Ovary (tissue), 9 donors: ENCODE results near the gene DHRS4L2. TPM values are rescaled to one million over a fixed set of nuclear protein-coding genes. Genes with fewer than 3 reads are reported as not detected.
A peak's percentile ranks its signal among the peaks of the same experiment; 100 is the strongest.
"Not testable (repeated sequence)": the region's sequence is repeated elsewhere in the genome, so short reads cannot be mapped to it uniquely, and the experiment has no call there.

Experiments used
- DNase-seq, 5 donors: peaks; one replicate each; pipeline ENCODE4 v3.0.0-alpha.2; 2019 to 2020
- H3K27ac ChIP-seq, 2 donors: fragments of 200-600 bp; one replicate each; pipeline versions ENCODE4 v1.5.1 to v1.8.0; 2019 to 2022
- H3K27me3 ChIP-seq: fragments of 200-600 bp; one replicate; pipeline ENCODE4 v1.8.0; 2022
- H3K36me3 ChIP-seq: fragments of 200-600 bp; sonication (generic); one replicate; pipeline ENCODE4 v1.5.1; 2019
- H3K4me1 ChIP-seq: one replicate; pipeline ENCODE4 v1.8.1; 2013; ENCODE audit warnings: mild to moderate bottlenecking, moderate library complexity; ENCODE audit not compliant: insufficient read depth
- H3K4me3 ChIP-seq: fragments of 200-600 bp; sonication (generic); one replicate; pipeline ENCODE4 v1.5.1; 2017
- H3K9me3 ChIP-seq, 2 donors: fragments of 200-600 bp in 1 of 2; sonication (generic) in 1 of 2; one replicate each; pipeline versions ENCODE4 v1.5.1 to v1.8.1; 2013 to 2019; ENCODE audit warnings: mild to moderate bottlenecking in 1 of 2, moderate library complexity in 1 of 2
- CTCF ChIP-seq, 3 donors: fragments of 450-650 bp in 2 of 3; fragments of 200-600 bp in 1 of 3; IDR thresholded peaks; one replicate each; pipeline versions ENCODE4 v1.5.1 to v1.8.0; 2016 to 2022; ENCODE audit warnings: antibody characterized with exemption in 3 of 3, mild to moderate bottlenecking in 1 of 3
- EP300 ChIP-seq: sonication (generic); formaldehyde crosslinking; IDR thresholded peaks from one replicate; pipeline ENCODE4 v1.6.1; 2017; ENCODE audit warnings: antibody characterized with exemption
- POLR2A ChIP-seq: fragments of 450-650 bp; IDR thresholded peaks from one replicate; pipeline ENCODE4 v1.6.1; 2017; ENCODE audit warnings: antibody characterized with exemption, mild to moderate bottlenecking, moderate library complexity
- WGBS, 3 donors: extraction: QIAGEN DNeasy Blood & Tissue Kit in 1 of 3; methylation state at CpG; one replicate each; pipeline versions ENCODE4 v1.1.5 to v1.1.7; 2013 to 2017; 5-methylcytosine and 5-hydroxymethylcytosine counted together
- intact Hi-C, 4 donors: fragments of 100-400 bp; cut with DNase I; formaldehyde crosslinking; loops; one replicate each; pipeline versions ENCODE4 v1.11.0 to v1.15.1; 2022 to 2023
- polyA plus RNA-seq, 2 donors: library from polyadenylated mRNA; stranded (reverse); fragments of 200-250 nt in 1 of 2; fragments of 350-450 nt in 1 of 2; fragmentation: Illumina TruSeq in 1 of 2; extraction: RNeasy Lipid Tissue Mini Kit (QIAGEN cat#74804) in 1 of 2; gene quantifications; one replicate each; pipeline ENCODE4 v1.2.3, GENCODE V29; 2013 to 2014
- total RNA-seq, 7 donors: library from RNA; depleted of rRNA in 2 of 7; stranded (reverse); fragments of >200 nt in 2 of 7; fragmentation: NEBNext Ultra II Directional in 3 of 7; extraction: Animal tissue kit (Norgen Biotek cat#: 25700) in 3 of 7; gene quantifications; one replicate each; pipeline versions ENCODE4 v1.1.0 to v1.2.4, GENCODE V29; 2016 to 2023
- donor health status: DM: no; HTN: no; CAD: no; lungs with moderate emphysema.
- donor health status: DM: no; HTN: no; CAD: no.
- donor health status: Bipolar disorder and iron deficiency.
- donor health status: DM: yes; HTN: yes; CAD: no.
- donor health status: DM: no; HTN: no; CAD: no.
- donor health status: DM: yes; HTN: yes; CAD: no.

The DHRS4L2 gene
- total and polyA plus RNA-seq, 9 donors, result 7.7 to 33.1 (median 19.5) TPM

- intact Hi-C loops, result no loop called here
- Histone ChIP-seq H3K4me3 (no peak overlapping the region), H3K36me3 (no peaks in the 10 kb centered on the region), H3K9me3 (no peaks in the 10 kb centered on the region), H3K4me1 (no peaks in the 10 kb centered on the region), H3K27ac (no peak overlapping the region), H3K27me3 (no peaks in the 10 kb centered on the region)
- no peak for TF ChIP-seq POLR2A
- 68 to 72% (median 68%) methylated on average over 2 of the region's 2 CpGs for WGBS, 3 donors
- DNase-seq, result peak in 1 of 5 donors; percentile 19
Observed at GRCh38 chr14:24032727-24033418, 44.1 kb downstream of the DHRS4L2 start.

- intact Hi-C loops, result not testable (repeated sequence)
- peak overlapping the region; percentile 56 for H3K4me3 ChIP-seq
- 63 to 73% (median 71%) methylated on average over 3 to 4 of the region's 4 CpGs for WGBS, 3 donors
Observed at GRCh38 chr14:24035769-24036168, 47.0 kb downstream of the DHRS4L2 start.

GRCh38 chr14:24036169-24036962 is 47.6 kb downstream of the DHRS4L2 start:
- peak overlapping the region; percentile 57 to 85 for H3K27ac ChIP-seq
- H3K36me3 ChIP-seq, result no peaks in the 10 kb centered on the region
- no peaks in the 10 kb centered on the region for H3K27me3 ChIP-seq
- intact Hi-C loops, result no loop called here
- no peaks in the 10 kb centered on the region for H3K9me3 ChIP-seq
- no peaks in the 10 kb centered on the region for H3K4me1 ChIP-seq
- peak; percentile 77 to 86 (median 80) for DNase-seq
- WGBS, 3 donors, result 0 to 1% (median 1%) methylated on average over 33 to 50 of the region's 50 CpGs
- no peak for TF ChIP-seq EP300
- TF ChIP-seq POLR2A, result peak; percentile 39
- TF ChIP-seq CTCF (IDR thresholded peaks at IDR 0.05), result peak; percentile 62 to 69 (median 64)
- H3K4me3 ChIP-seq, result peak overlapping the region; percentile 56

More at GRCh38 chr14:24035769-24036168, 47.0 kb downstream of the DHRS4L2 start:
- H3K9me3 ChIP-seq, H3K4me1 ChIP-seq, H3K27me3 ChIP-seq, DNase-seq, H3K36me3 ChIP-seq: not testable (repeated sequence)
- peak overlapping the region in 1 of 2 donors; percentile 85 for H3K27ac ChIP-seq

GRCh38 chr14:24036963-24037657 is 48.4 kb downstream of the DHRS4L2 start:
- H3K9me3 ChIP-seq, DNase-seq, intact Hi-C loops, H3K36me3 ChIP-seq, H3K4me1 ChIP-seq, H3K27me3 ChIP-seq: not testable (repeated sequence)
- Histone ChIP-seq H3K27ac (peak overlapping the region; percentile 57 to 85), H3K4me3 (peak overlapping the region; percentile 56)
- 45 to 49% (median 47%) methylated on average over 10 of the region's 10 CpGs for WGBS, 3 donors

- no peak overlapping the region for H3K27ac ChIP-seq
- peak in 1 of 5 donors; percentile 24 for DNase-seq
- H3K4me3 ChIP-seq, result no peak overlapping the region
- no peaks in the 10 kb centered on the region for H3K36me3 ChIP-seq
- no peaks in the 10 kb centered on the region for H3K9me3 ChIP-seq
- intact Hi-C loops, result no loop called here
- whole genome bisulfite sequencing, 3 donors, result 77 to 79% (median 77%) methylated on average over 14 of the region's 14 CpGs
- H3K4me1 ChIP-seq, result no peaks in the 10 kb centered on the region
- no peaks in the 10 kb centered on the region for H3K27me3 ChIP-seq
- TF ChIP-seq EP300, result no peak
- no peak for TF ChIP-seq POLR2A
Observed at GRCh38 chr14:24037658-24038037, 48.9 kb downstream of the DHRS4L2 start.

- H3K27me3 ChIP-seq, result no peaks in the 10 kb centered on the region
- H3K27ac ChIP-seq, result no peak overlapping the region
- DNase-seq, result no peak
- WGBS, 3 donors, result 88 to 93% (median 89%) methylated on average over 2 of the region's 2 CpGs
- no peaks in the 10 kb centered on the region for H3K36me3 ChIP-seq
- no peak overlapping the region for H3K4me3 ChIP-seq
- no peak for TF ChIP-seq CTCF (IDR thresholded peaks at IDR 0.05)
- no peak for TF ChIP-seq POLR2A
- no peaks in the 10 kb centered on the region for H3K9me3 ChIP-seq
- intact Hi-C loops, result no loop called here
- H3K4me1 ChIP-seq, result no peaks in the 10 kb centered on the region
Observed at GRCh38 chr14:24038686-24039085, 50.0 kb downstream of the DHRS4L2 start.
